NCI-H82 treated with DMSO at 0.1 percent for 48 hours (cell line): Measurements from ENCODE around the gene VPS37C.

ENCODE experiments used
- DNase-seq: peaks from one replicate; lab custom pipeline; 2025; ENCODE audit not compliant: unreplicated experiment; lab: John Stamatoyannopoulos, UW

VPS37C gene

GRCh38 chr11:61133956-61134662 lies 27.1 kb downstream of the VPS37C start:
- no peak for DNase-seq

GRCh38 chr11:61133145-61133544 lies 28.1 kb downstream of the VPS37C start:
- DNase-seq, result no peak

- no peak for DNase-seq
Observed at GRCh38 chr11:61132646-61133045, 28.6 kb downstream of the VPS37C start.

- no peak for DNase-seq
Observed at GRCh38 chr11:61131998-61132555, 29.1 kb downstream of the VPS37C start.

GRCh38 chr11:61131586-61131985 lies 29.6 kb downstream of the VPS37C start:
- DNase-seq, result no peak

- no peak for DNase-seq
Observed at GRCh38 chr11:61131186-61131585, 30.0 kb downstream of the VPS37C start.

GRCh38 chr11:61129639-61130523 lies 31.3 kb downstream of the VPS37C start:
- no peak for DNase-seq

GRCh38 chr11:61128947-61129638 lies 32.1 kb downstream of the VPS37C start:
- no peak for DNase-seq

GRCh38 chr11:61127991-61128390 lies 33.2 kb downstream of the VPS37C start:
- DNase-seq, result no peak

GRCh38 chr11:61126256-61126655 lies 35.0 kb downstream of the VPS37C start:
- DNase-seq, result no peak

GRCh38 chr11:61125310-61125684 lies 35.9 kb downstream of the VPS37C start:
- no peak for DNase-seq

- no peak for DNase-seq
Observed at GRCh38 chr11:61124574-61125309, 36.5 kb downstream of the VPS37C start.

- DNase-seq, result no peak
Observed at GRCh38 chr11:61123775-61124571, 37.3 kb downstream of the VPS37C start.

GRCh38 chr11:61122761-61123160 lies 38.5 kb downstream of the VPS37C start:
- DNase-seq, result no peak

GRCh38 chr11:61121917-61122316 lies 39.3 kb downstream of the VPS37C start:
- no peak for DNase-seq

GRCh38 chr11:61121192-61121831 lies 39.9 kb downstream of the VPS37C start:
- no peak for DNase-seq

- DNase-seq, result no peak
Observed at GRCh38 chr11:61120706-61121191, 40.5 kb downstream of the VPS37C start.

GRCh38 chr11:61120099-61120705 lies 41.0 kb downstream of the VPS37C start:
- DNase-seq, result no peak

GRCh38 chr11:61119571-61119970 lies 41.7 kb downstream of the VPS37C start:
- no peak for DNase-seq
